ENCODE measurements around the gene RYR2. TPM values are rescaled to one million over a fixed set of nuclear protein-coding genes. Genes with fewer than 3 reads are reported as not detected.
"Not testable (repeated sequence)": the region's sequence is repeated elsewhere in the genome, so short reads cannot be mapped to it uniquely, and the experiment has no call there.

The RYR2 gene
- total RNA-seq, 1 experiment from 2014 or later, result 0.27 TPM

- no peak for DNase-seq (ENCODE audit: low read depth)
Observed at GRCh38 chr1:237789619-237790018, 747.6 kb downstream of the RYR2 start.

- DNase-seq (ENCODE audit: low read depth), result no peak
Observed at GRCh38 chr1:237791592-237791991, 749.6 kb downstream of the RYR2 start.

GRCh38 chr1:237792149-237792548, 750.2 kb downstream of the RYR2 start:
- no peak for DNase-seq (ENCODE audit: low read depth)

GRCh38 chr1:237792726-237793125, 750.7 kb downstream of the RYR2 start:
- DNase-seq (ENCODE audit: low read depth), result no peak

GRCh38 chr1:237794071-237794470, 752.1 kb downstream of the RYR2 start:
- peak; percentile 25 for DNase-seq (ENCODE audit: low read depth)

GRCh38 chr1:237795558-237795957, 753.6 kb downstream of the RYR2 start:
- no peak for DNase-seq (ENCODE audit: low read depth)

GRCh38 chr1:237799762-237800474, 757.9 kb downstream of the RYR2 start:
- DNase-seq (ENCODE audit: low read depth), result peak; percentile 60

- DNase-seq (ENCODE audit: low read depth), result no peak
Observed at GRCh38 chr1:237804516-237804915, 762.5 kb downstream of the RYR2 start.

GRCh38 chr1:237809099-237809498, 767.1 kb downstream of the RYR2 start:
- DNase-seq (ENCODE audit: low read depth), result no peak

- DNase-seq (ENCODE audit: low read depth), result no peak
Observed at GRCh38 chr1:237811633-237812032, 769.6 kb downstream of the RYR2 start.

- DNase-seq (ENCODE audit: low read depth), result no peak
Observed at GRCh38 chr1:237812061-237812460, 770.1 kb downstream of the RYR2 start.

GRCh38 chr1:237814319-237814924, 772.4 kb downstream of the RYR2 start:
- DNase-seq (ENCODE audit: low read depth), result peak; percentile 22

- DNase-seq (ENCODE audit: low read depth), result peak; percentile 12
Observed at GRCh38 chr1:237817277-237817676, 775.3 kb downstream of the RYR2 start.

GRCh38 chr1:237820634-237821033, 778.6 kb downstream of the RYR2 start:
- peak; percentile 64 for DNase-seq (ENCODE audit: low read depth)

GRCh38 chr1:237832858-237833257, 790.9 kb downstream of the RYR2 start:
- DNase-seq (ENCODE audit: low read depth), result no peak

- no peak for DNase-seq (ENCODE audit: low read depth)
Observed at GRCh38 chr1:237834048-237834447, 792.1 kb downstream of the RYR2 start.

GRCh38 chr1:237834461-237834860, 792.5 kb downstream of the RYR2 start:
- DNase-seq (ENCODE audit: low read depth), result no peak

GRCh38 chr1:237838320-237838719, 796.3 kb downstream of the RYR2 start:
- no peak for DNase-seq (ENCODE audit: low read depth)

GRCh38 chr1:237838904-237839534, 797.0 kb downstream of the RYR2 start:
- no peak for DNase-seq (ENCODE audit: low read depth)

- DNase-seq (ENCODE audit: low read depth), result no peak
Observed at GRCh38 chr1:237841485-237841884, 799.5 kb downstream of the RYR2 start.

GRCh38 chr1:237843516-237843915, 801.5 kb downstream of the RYR2 start:
- DNase-seq (ENCODE audit: low read depth), result not testable (repeated sequence)

- DNase-seq (ENCODE audit: low read depth), result peak; percentile 45
Observed at GRCh38 chr1:237851210-237851845, 809.3 kb downstream of the RYR2 start.

- DNase-seq (ENCODE audit: low read depth), result no peak
Observed at GRCh38 chr1:237852342-237852741, 810.4 kb downstream of the RYR2 start.

Data from M059J (cell line).